ENCODE results near the gene GRN. TPM values are rescaled to one million over a fixed set of nuclear protein-coding genes. Genes with fewer than 3 reads are reported as not detected.

GRN gene
- polyA plus RNA-seq, 2 of the 4 experiments (the other 2 are of a cell fraction), result 111 to 197 TPM

DNA sequence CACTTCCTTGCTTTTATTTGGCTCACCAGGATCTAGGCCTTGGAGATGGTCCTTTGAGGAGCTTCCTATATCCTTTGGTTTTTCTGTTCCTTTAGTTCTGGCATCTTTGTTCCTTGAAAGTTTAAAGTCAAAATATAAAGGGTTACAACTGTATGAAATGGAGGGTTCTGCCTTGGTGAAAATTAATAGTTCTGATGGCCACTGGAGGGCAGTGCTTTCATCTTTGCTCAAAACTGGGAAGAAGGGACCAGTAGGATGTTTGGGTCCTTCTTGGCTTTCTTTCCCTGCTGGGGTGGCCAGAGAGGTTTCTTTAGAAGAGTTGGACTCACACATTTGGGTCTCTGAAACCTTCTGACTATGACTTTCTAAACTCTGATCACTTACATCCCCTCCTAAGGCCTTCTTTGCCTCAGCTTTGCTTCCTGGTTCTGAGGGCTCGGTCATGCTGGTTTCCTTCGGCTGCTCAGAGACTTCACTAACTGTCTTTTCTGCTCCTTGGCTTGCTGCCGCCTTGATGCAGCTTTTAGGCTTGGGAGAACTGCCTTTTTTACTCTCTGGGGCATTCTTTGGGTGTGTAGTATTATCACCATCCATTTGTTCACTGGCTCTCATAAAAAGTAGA, 55.2 kb downstream of the GRN start:
- Histone ChIP-seq H3K4me2 (no peak overlapping the region), H3K4me3 (no peak overlapping the region), H3K4me1 (no peaks in the 10 kb centered on the region), H3K9me3 (no peaks in the 10 kb centered on the region), H3K27ac (no peak overlapping the region)
- TF ChIP-seq HEYL (CRISPR knock-in tag; IDR thresholded peaks at IDR 0.05), result no peak
- TF ChIP-seq, protein P1, sequence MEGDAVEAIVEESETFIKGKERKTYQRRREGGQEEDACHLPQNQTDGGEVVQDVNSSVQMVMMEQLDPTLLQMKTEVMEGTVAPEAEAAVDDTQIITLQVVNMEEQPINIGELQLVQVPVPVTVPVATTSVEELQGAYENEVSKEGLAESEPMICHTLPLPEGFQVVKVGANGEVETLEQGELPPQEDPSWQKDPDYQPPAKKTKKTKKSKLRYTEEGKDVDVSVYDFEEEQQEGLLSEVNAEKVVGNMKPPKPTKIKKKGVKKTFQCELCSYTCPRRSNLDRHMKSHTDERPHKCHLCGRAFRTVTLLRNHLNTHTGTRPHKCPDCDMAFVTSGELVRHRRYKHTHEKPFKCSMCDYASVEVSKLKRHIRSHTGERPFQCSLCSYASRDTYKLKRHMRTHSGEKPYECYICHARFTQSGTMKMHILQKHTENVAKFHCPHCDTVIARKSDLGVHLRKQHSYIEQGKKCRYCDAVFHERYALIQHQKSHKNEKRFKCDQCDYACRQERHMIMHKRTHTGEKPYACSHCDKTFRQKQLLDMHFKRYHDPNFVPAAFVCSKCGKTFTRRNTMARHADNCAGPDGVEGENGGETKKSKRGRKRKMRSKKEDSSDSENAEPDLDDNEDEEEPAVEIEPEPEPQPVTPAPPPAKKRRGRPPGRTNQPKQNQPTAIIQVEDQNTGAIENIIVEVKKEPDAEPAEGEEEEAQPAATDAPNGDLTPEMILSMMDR (IDR thresholded peaks at IDR 0.05), result peak; percentile 75
- peak; percentile 59 to 63 for TF ChIP-seq RAD21 (conservative IDR thresholded peaks at IDR 0.05 in 1 of 2, IDR thresholded peaks at IDR 0.05 in 1 of 2)
- TF ChIP-seq, protein P2, sequence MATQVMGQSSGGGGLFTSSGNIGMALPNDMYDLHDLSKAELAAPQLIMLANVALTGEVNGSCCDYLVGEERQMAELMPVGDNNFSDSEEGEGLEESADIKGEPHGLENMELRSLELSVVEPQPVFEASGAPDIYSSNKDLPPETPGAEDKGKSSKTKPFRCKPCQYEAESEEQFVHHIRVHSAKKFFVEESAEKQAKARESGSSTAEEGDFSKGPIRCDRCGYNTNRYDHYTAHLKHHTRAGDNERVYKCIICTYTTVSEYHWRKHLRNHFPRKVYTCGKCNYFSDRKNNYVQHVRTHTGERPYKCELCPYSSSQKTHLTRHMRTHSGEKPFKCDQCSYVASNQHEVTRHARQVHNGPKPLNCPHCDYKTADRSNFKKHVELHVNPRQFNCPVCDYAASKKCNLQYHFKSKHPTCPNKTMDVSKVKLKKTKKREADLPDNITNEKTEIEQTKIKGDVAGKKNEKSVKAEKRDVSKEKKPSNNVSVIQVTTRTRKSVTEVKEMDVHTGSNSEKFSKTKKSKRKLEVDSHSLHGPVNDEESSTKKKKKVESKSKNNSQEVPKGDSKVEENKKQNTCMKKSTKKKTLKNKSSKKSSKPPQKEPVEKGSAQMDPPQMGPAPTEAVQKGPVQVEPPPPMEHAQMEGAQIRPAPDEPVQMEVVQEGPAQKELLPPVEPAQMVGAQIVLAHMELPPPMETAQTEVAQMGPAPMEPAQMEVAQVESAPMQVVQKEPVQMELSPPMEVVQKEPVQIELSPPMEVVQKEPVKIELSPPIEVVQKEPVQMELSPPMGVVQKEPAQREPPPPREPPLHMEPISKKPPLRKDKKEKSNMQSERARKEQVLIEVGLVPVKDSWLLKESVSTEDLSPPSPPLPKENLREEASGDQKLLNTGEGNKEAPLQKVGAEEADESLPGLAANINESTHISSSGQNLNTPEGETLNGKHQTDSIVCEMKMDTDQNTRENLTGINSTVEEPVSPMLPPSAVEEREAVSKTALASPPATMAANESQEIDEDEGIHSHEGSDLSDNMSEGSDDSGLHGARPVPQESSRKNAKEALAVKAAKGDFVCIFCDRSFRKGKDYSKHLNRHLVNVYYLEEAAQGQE (IDR thresholded peaks at IDR 0.05), result no peak
- peak; percentile 70 for TF ChIP-seq SMC3 (IDR thresholded peaks at IDR 0.05)
- TF ChIP-seq, protein P3, sequence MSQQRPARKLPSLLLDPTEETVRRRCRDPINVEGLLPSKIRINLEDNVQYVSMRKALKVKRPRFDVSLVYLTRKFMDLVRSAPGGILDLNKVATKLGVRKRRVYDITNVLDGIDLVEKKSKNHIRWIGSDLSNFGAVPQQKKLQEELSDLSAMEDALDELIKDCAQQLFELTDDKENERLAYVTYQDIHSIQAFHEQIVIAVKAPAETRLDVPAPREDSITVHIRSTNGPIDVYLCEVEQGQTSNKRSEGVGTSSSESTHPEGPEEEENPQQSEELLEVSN (IDR thresholded peaks at IDR 0.05; ENCODE audit: borderline replicate concordance, low read depth), result no peak
- TF ChIP-seq FOSB (CRISPR knock-in tag; IDR thresholded peaks at IDR 0.05), result no peak
- no peak for TF ChIP-seq ZSCAN20 (CRISPR knock-in tag; IDR thresholded peaks at IDR 0.05)
- TF ChIP-seq CHD2 (IDR thresholded peaks at IDR 0.05; ENCODE audit: low read length, partially characterized antibody), result no peak
- TF ChIP-seq ZC3H11A (IDR thresholded peaks at IDR 0.05), result no peak
- FAIRE-seq (peak; percentile 13), ATAC-seq (peak; percentile 78 to 84; a peak in 5 of 6 replicates), DNase-seq (ENCODE audit: low read depth in 1 of 2, low spot score in 1 of 2) (peak; percentile 48)
- WGBS (ENCODE audit: missing lambda C conversion rate), result 91% methylated on average over 3 of the region's 3 CpGs
- ChIA-PET POLR2A (no interaction called here), CTCF (interaction anchor here (0.6 to 7.4 kb wide), 51 partner anchors 8 to 559 kb away, joined by 3 to 62 read pairs (median 4); partner anchors contain the start of genes FAM171A2, GRN, ITGA2B and MEIOC)

Small RNAs within 50 kb of the gene (small RNA-seq; reads per million reads assigned to genes)
- gene RF00012, result 0 reads per million in 6 experiments
- 0 to 1.0 (median 0) reads per million in 6 experiments for gene RNU6-453P

Other genes with a start within 250 kb of the GRN start
- gene HDAC5, start 221.7 kb upstream of the GRN start, polyA plus RNA-seq (2011; rRNA removed), result 3.1 and 5.7 TPM in 2 replicates
- 3.2 to 7.1 TPM (median 4.5 TPM) in 3 replicates for gene HDAC5, start 221.7 kb upstream of the GRN start, polyA plus RNA-seq (2017; fragmentation: RNase III; extraction: RNeasy Plus Mini Kit Qiagen cat#74134 plus additional on column Dnase treatment)
- gene HROB, start 203.4 kb upstream of the GRN start, polyA plus RNA-seq (2011; rRNA removed), result 5.4 and 5.6 TPM in 2 replicates
- gene HROB, start 203.4 kb upstream of the GRN start, polyA plus RNA-seq (2017; fragmentation: RNase III; extraction: RNeasy Plus Mini Kit Qiagen cat#74134 plus additional on column Dnase treatment), result 6.0 to 7.1 TPM (median 6.8 TPM) in 3 replicates
- 0.05 TPM in 1 of 2 replicates, not detected in the other for gene ASB16, start 174.6 kb upstream of the GRN start, polyA plus RNA-seq (2011; rRNA removed)
- gene ASB16, start 174.6 kb upstream of the GRN start, polyA plus RNA-seq (2017; fragmentation: RNase III; extraction: RNeasy Plus Mini Kit Qiagen cat#74134 plus additional on column Dnase treatment), result 0.12 to 0.16 TPM (median 0.15 TPM) in 3 replicates
- 36.2 and 43.3 TPM in 2 replicates for gene TMUB2, start 158.3 kb upstream of the GRN start, polyA plus RNA-seq (2011; rRNA removed)
- 37.6 to 44.4 TPM (median 42.0 TPM) in 3 replicates for gene TMUB2, start 158.3 kb upstream of the GRN start, polyA plus RNA-seq (2017; fragmentation: RNase III; extraction: RNeasy Plus Mini Kit Qiagen cat#74134 plus additional on column Dnase treatment)
- 65.7 and 72.7 TPM in 2 replicates for gene ATXN7L3, start 145.4 kb upstream of the GRN start, polyA plus RNA-seq (2011; rRNA removed)
- 54.0 to 66.2 TPM (median 60.5 TPM) in 3 replicates for gene ATXN7L3, start 145.4 kb upstream of the GRN start, polyA plus RNA-seq (2017; fragmentation: RNase III; extraction: RNeasy Plus Mini Kit Qiagen cat#74134 plus additional on column Dnase treatment)
- gene UBTF, start 125.6 kb upstream of the GRN start, polyA plus RNA-seq (2011; rRNA removed), result 39.8 and 44.0 TPM in 2 replicates
- gene UBTF, start 125.6 kb upstream of the GRN start, polyA plus RNA-seq (2017; fragmentation: RNase III; extraction: RNeasy Plus Mini Kit Qiagen cat#74134 plus additional on column Dnase treatment), result 75.0 to 76.2 TPM (median 75.5 TPM) in 3 replicates
- 0.03 TPM in 1 of 2 replicates, not detected in the other for gene SLC4A1, start 77.2 kb upstream of the GRN start, polyA plus RNA-seq (2011; rRNA removed)
- gene SLC4A1, start 77.2 kb upstream of the GRN start, polyA plus RNA-seq (2017; fragmentation: RNase III; extraction: RNeasy Plus Mini Kit Qiagen cat#74134 plus additional on column Dnase treatment), result not detected in 3 replicates
- 0.45 and 0.57 TPM in 2 replicates for gene RUNDC3A, start 36.7 kb upstream of the GRN start, polyA plus RNA-seq (2011; rRNA removed)
- gene RUNDC3A, start 36.7 kb upstream of the GRN start, polyA plus RNA-seq (2017; fragmentation: RNase III; extraction: RNeasy Plus Mini Kit Qiagen cat#74134 plus additional on column Dnase treatment), result 0.21 to 0.48 TPM (median 0.22 TPM) in 3 replicates
- gene SLC25A39, start 20.5 kb upstream of the GRN start, polyA plus RNA-seq (2011; rRNA removed), result 80.9 and 90.1 TPM in 2 replicates
- gene SLC25A39, start 20.5 kb upstream of the GRN start, polyA plus RNA-seq (2017; fragmentation: RNase III; extraction: RNeasy Plus Mini Kit Qiagen cat#74134 plus additional on column Dnase treatment), result 147 to 154 TPM (median 150 TPM) in 3 replicates
- 1.8 and 2.7 TPM in 2 replicates for gene FAM171A2, start 18.6 kb downstream of the GRN start, polyA plus RNA-seq (2011; rRNA removed)
- 3.0 to 4.2 TPM (median 3.9 TPM) in 3 replicates for gene FAM171A2, start 18.6 kb downstream of the GRN start, polyA plus RNA-seq (2017; fragmentation: RNase III; extraction: RNeasy Plus Mini Kit Qiagen cat#74134 plus additional on column Dnase treatment)
- gene ITGA2B, start 44.3 kb downstream of the GRN start, polyA plus RNA-seq (2011; rRNA removed), result 1.3 TPM in 2 replicates
- gene ITGA2B, start 44.3 kb downstream of the GRN start, polyA plus RNA-seq (2017; fragmentation: RNase III; extraction: RNeasy Plus Mini Kit Qiagen cat#74134 plus additional on column Dnase treatment), result 2.2 to 4.4 TPM (median 4.1 TPM) in 3 replicates
- 24.9 and 27.3 TPM in 2 replicates for gene GPATCH8, start 158.1 kb downstream of the GRN start, polyA plus RNA-seq (2011; rRNA removed)
- gene GPATCH8, start 158.1 kb downstream of the GRN start, polyA plus RNA-seq (2017; fragmentation: RNase III; extraction: RNeasy Plus Mini Kit Qiagen cat#74134 plus additional on column Dnase treatment), result 20.6 to 21.7 TPM (median 21.7 TPM) in 3 replicates
- 25.8 and 26.9 TPM in 2 replicates for gene FZD2, start 212.2 kb downstream of the GRN start, polyA plus RNA-seq (2011; rRNA removed)
- 42.0 to 62.4 TPM (median 54.9 TPM) in 3 replicates for gene FZD2, start 212.2 kb downstream of the GRN start, polyA plus RNA-seq (2017; fragmentation: RNase III; extraction: RNeasy Plus Mini Kit Qiagen cat#74134 plus additional on column Dnase treatment)

All from A549 (cell line).